HG03520 (cell line): ENCODE data around the gene FGFR4.
A peak's percentile ranks its signal among the peaks of the same experiment; 100 is the strongest.

Experiments used
- ATAC-seq: cut with Tn5 transposase; IDR thresholded peaks from one replicate; pipeline ENCODE4 v1.9.1; 2021; ENCODE audit warnings: mild to moderate bottlenecking, moderate library complexity; ENCODE audit not compliant: unreplicated experiment

The FGFR4 gene

DNA sequence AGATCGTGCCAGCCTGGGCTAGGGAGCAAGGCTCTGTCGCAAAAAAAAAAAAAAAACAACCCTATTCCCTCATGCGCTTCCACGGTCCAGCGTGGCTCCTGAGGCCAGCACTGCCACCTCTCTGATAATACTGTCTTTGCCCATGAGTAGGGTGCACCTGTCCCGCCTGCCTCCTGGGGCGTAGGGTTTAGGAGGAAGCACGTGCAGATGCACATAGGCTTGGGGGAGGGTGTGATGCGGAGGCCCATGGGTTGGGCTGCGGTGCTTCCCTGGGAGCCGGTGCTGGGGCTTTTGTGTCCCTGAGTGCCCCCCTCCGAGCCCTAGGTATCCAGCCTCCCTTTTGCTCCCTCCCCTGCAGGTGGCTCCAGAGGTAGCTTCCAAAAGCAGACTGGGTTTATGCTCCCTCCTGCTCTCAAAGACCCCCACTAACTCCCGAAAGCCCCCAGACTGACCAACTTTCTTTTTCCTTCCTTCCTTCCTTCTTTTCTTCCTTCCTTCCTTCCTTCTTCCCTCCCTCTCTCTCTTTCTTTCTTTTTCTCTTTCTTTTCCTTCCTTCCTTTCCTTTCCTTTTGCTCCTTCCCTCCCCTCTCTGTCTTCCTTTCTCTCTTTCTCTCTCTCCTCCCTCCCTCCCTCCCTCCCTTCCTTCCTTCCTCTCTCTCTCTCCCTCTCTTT is 12.8 kb downstream of the FGFR4 start:
- no peak for ATAC-seq

GRCh38 chr5:177100714-177101121 is 14.0 kb downstream of the FGFR4 start:
- ATAC-seq = no peak

DNA sequence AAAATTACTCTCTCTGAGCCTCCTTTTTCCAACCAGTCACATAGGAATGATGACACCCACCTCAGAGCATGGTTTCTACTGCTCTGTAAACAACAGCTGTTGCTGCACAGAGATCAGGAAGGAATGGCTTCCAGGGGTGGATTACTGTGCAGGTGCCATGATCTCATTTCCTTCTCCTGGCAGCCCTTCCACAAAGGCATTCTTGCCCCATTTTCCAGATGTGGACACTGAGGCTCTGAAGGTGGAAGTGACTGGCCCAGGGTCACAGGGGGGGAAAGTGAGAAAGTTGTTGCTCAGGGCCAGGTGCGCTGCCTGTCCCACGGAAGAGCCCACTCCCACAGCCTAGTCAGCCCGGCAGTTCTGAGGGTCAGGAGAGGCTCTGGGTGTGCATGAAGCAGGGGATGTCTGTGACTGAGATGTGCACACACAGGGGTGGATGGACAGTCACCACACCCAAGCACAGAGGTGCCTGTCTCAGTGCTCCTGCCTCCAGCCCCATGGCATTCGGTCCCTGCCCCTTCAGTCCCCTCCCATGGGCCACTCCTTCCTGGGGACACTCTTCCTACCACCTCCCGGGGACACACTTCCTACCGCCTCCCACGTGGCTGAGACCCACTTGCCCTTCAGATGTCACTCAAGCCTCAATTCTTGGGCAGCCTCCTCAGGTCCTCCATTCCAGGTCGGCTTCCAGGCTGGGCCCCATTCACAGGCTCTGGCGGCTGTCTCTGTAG is 17.0 kb downstream of the FGFR4 start:
- no peak for ATAC-seq

DNA sequence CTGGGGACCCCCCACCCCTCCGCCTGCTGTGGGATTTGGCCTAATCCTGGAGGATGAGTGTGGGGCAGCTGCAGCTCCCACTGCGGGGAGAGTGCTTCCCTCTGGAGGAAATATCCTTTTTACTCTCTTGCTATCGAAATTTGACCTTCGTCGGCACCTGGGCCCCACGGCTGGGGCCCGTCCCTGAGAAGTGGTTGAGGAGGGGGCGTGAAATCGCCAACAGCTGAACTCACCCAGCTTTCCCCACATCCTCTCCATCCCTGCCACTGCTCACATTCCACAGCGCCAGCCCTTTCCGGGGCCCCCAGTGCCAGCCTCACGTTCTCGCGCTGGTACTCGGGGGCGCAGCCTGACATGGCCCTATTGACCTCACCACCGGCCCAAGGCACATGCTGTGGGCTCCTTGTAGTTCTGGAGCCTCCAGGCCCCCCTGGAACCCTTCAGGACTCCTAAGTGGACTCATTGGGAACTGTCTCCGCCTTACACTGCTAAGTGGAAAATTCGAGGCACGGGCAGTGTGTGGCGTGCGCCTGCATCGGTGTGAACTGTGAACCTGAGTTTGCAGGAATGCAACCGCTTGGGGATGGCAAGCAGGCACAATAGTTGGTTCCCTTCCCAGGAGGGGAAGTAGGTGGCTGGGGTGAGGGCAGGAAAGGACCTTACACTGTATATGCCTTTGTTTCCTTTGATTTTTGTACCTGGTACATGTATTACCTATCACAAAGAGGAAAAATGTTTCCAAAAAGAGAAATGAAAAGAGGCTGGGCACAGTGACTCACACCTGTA is 19.2 kb downstream of the FGFR4 start:
- ATAC-seq = no peak

DNA sequence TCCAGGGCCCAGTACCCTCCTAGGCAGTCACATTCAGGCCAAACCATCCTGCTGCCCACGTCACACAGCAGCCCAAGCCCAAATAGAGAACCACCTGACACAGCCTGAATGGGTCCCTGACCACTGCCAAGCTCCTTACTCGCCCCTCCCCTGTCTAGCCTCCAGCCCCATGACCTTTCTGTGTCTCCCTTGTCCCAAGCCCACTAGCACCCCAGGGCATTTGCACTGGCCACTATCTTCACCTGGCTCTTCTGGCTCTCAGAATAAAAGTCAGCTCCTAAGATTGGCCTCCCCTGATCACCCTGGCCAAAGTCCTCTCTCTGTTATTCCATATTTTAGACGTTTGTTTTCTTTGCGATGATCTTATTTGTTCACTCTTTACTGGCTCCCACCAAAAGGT is 20.4 kb downstream of the FGFR4 start:
- ATAC-seq = no peak

DNA sequence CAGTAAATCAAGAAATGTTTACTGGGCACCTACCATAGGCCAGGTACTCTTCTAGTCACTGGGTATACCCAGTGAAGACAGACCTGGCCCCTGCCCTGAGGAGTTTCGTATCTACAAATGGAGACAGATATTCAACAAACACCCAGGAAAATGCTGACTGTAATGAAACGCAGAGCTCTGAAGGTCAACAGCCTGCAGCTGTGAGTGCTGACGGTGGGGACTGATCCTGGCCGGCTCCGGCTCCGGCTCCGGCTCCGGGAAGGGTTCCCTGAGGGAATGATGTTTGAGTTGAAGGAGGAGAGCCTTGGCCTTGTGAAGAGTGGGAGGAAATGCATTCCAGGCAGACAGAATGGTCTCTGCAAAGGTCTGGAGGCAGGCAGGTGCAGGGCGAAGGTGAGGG is 23.1 kb downstream of the FGFR4 start:
- no peak for ATAC-seq

- no peak for ATAC-seq
Measured at GRCh38 chr5:177111720-177112394, 25.1 kb downstream of the FGFR4 start.

DNA sequence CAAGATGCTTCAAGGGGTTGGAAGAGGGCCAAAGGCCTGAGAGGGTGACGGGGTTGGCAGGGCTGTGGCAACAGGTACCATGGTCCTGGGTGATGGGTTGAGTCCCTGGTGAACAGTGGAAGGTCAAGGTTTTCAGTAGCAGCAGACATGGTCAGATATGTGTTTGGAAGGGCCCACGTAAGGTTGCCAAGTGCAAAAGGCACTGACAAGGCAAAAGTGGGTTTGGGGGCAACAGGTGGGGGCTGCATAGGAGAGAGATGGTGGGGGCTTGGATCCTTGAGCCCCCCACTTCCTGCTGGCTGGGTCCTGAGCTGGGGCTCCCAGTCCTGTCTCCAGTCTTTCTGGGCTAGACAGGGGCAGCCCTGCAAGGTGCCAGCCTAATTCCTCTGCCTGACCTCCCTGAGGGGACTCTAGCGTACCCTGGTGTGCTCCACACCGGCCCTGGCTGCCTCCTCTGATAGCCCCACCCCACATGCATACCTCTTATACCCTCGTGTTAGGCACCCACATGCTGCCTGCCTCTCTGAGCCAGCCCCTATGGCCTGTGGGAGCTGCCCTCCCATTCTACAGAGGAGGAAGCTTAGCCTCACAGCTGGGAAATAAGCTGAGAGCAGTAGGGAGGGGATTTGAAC is 26.0 kb downstream of the FGFR4 start:
- ATAC-seq = no peak

GRCh38 chr5:177113566-177114424 is 27.1 kb downstream of the FGFR4 start:
- ATAC-seq = no peak

- ATAC-seq = no peak
Measured at GRCh38 chr5:177116631-177117373, 30.1 kb downstream of the FGFR4 start.

DNA sequence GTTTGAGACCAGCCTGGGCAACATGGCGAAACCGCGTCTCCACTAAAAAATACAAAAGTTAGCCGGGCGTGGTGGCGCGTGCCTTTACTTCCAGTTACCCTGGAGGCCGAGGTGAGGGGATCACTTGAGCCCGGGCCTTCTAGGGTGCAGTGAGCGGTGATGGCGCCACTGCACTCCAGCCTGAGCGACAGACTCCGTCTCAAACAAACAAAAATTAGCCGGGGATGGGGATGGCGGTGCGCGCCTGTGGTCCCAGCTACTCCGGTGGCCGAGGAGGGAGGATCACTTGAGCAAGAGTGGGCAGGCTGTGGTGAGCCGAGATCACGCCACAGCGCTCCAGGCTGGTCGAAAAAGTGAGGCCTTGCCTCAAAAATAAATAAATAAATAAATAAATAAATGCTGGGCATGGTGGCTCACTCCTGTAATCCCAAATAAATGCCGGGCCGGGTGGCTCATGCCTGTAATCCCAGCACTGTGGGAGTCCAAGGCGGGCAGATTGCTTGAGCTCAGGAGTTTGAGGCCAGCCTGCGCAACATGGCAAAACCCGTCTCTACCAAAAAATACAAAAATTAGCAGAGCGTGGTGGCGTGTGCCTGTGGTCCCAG is 30.8 kb downstream of the FGFR4 start:
- no peak for ATAC-seq

- no peak for ATAC-seq
Measured at GRCh38 chr5:177122566-177122965, 35.9 kb downstream of the FGFR4 start.

DNA sequence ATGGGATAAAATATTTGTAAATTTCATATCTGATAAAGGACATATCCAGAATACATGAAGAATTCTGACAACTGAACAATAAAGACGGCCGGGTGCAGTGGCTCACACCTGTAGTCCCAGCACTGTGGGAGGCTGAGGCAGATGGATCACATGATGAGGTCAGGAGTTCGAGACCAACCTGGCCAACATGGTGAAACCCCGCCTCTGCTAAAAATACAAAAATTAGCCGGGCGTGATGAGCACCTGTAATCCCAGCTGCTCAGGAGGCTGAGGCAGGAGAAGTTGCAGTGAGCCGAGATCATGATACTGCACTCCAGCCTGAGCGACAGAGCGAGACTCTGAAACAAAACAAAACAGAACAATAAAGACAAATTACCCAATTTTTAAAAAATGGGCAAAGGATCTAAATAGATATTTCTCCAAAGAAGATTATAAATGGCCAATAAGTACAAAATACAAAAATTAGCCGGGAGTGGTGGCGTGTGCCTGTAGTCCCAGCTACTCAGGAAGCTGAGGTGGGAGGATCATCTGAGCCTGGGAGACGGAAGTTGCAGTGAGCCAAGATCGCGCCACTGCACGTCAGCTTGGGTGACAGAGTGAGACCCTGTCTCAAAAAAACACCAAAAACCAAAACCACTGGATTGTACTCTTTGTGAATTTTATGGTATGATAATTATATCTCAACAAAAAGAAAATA is 37.2 kb downstream of the FGFR4 start:
- ATAC-seq = peak; percentile 28

DNA sequence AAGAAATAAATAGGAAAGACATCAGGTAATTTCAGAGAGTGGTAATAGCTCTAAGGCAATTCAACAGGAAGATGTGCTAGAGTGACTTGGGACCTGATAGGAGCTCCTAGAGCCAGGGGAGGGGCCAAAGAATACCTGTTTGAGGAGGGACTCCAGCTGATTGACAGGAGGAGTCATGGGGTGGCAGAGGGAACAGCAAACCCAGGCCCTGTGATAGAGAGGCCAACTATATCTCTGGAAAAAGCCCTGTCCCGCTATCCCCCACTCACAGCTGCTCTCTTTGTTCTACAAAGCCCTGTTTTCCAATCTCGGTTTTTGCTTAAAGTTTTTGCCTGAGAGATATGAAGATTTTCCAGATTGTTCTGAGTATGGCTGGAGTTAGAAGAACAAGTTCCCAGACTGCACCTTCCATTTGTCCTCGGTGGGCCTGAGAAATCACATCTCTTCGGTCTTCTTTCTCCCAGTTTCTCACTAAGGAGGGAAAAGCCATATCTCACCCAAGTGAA is 37.8 kb downstream of the FGFR4 start:
- peak; percentile 44 for ATAC-seq

GRCh38 chr5:177126771-177127170 is 40.1 kb downstream of the FGFR4 start:
- no peak for ATAC-seq

GRCh38 chr5:177128551-177128981 is 41.9 kb downstream of the FGFR4 start:
- no peak for ATAC-seq

DNA sequence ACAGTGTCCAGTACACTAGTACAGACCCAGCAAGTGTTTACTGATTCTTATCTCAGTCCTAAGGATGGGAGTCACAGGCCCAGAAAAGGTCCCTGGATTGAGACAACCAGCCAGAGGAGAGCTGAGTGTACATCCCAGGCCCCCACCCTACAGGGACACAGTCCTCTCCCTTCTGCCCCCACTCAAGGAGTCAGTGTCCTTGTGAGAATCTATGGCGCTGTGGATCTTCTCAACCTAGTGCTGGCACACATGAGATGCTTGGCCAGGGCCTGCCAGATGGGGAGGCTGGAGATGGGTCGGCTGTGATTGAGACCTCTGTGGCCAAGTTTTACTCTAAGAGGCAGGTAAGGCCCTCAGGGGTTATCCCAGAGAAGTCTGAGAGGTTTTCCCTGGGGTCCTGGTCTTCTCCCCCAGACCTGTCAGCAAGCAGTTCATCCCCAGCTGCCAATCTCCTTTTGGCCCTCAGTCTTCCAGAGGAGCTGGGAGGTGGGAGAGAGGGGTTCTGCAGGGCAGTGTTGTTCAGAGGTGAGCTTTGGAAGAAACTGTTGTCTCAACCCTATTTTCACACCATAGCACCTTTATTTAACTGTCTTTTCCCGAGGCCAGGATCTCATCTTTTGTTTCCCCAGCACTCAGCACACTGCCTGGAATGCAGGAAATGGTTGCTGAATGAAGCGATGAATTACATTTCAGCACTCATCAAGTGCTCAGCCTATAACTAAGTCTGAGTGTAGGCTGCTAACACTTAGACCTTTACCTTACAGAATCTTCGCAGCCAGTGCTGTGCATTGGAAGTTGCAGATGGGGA is 43.7 kb downstream of the FGFR4 start:
- ATAC-seq = no peak
